Measurements from ENCODE around the gene GYG1.
A peak's percentile ranks its signal among the peaks of the same experiment; 100 is the strongest.

GYG1 gene

GRCh38 chr3:148991219-148992026 is at the start of gene GYG1:
Gene GYG1, plus strand, starts transcription at chr3:148991540. Its CDS starts 101 bp downstream, at chr3:148991641.
- DNase-seq (ENCODE audit: low spot score) = peak; percentile 47

- peak; percentile 83 for DNase-seq (ENCODE audit: low spot score)
These were observed 47.7 kb upstream of the GYG1 start for GRCh38 chr3:148943506-148944205.

- DNase-seq (ENCODE audit: low spot score) = no peak
These were observed 46.2 kb upstream of the GYG1 start for GRCh38 chr3:148945116-148945515.

- DNase-seq (ENCODE audit: low spot score) = no peak
These were observed 42.3 kb upstream of the GYG1 start for GRCh38 chr3:148948913-148949657.

GRCh38 chr3:148950806-148951205 is 40.5 kb upstream of the GYG1 start:
- DNase-seq (ENCODE audit: low spot score) = no peak

GRCh38 chr3:148951599-148952361 is 39.6 kb upstream of the GYG1 start:
- no peak for DNase-seq (ENCODE audit: low spot score)

- DNase-seq (ENCODE audit: low spot score) = no peak
These were observed 38.2 kb upstream of the GYG1 start for GRCh38 chr3:148953094-148953493.

GRCh38 chr3:148954981-148955380 is 36.4 kb upstream of the GYG1 start:
- DNase-seq (ENCODE audit: low spot score) = no peak

GRCh38 chr3:148955544-148956346 is 35.6 kb upstream of the GYG1 start:
- no peak for DNase-seq (ENCODE audit: low spot score)

GRCh38 chr3:148957586-148957985 is 33.8 kb upstream of the GYG1 start:
- no peak for DNase-seq (ENCODE audit: low spot score)

- DNase-seq (ENCODE audit: low spot score) = no peak
These were observed 32.6 kb upstream of the GYG1 start for GRCh38 chr3:148958696-148959095.

GRCh38 chr3:148962513-148962912 is 28.8 kb upstream of the GYG1 start:
- DNase-seq (ENCODE audit: low spot score) = no peak

GRCh38 chr3:148964809-148965208 is 26.5 kb upstream of the GYG1 start:
- DNase-seq (ENCODE audit: low spot score) = no peak

- no peak for DNase-seq (ENCODE audit: low spot score)
These were observed 23.0 kb upstream of the GYG1 start for GRCh38 chr3:148968321-148968720.

GRCh38 chr3:148970271-148970670 is 21.1 kb upstream of the GYG1 start:
- DNase-seq (ENCODE audit: low spot score) = no peak

- no peak for DNase-seq (ENCODE audit: low spot score)
These were observed 19.8 kb upstream of the GYG1 start for GRCh38 chr3:148971401-148972163.

GRCh38 chr3:148974726-148975125 is 16.6 kb upstream of the GYG1 start:
- no peak for DNase-seq (ENCODE audit: low spot score)

GRCh38 chr3:148975248-148975647 is 16.1 kb upstream of the GYG1 start:
- no peak for DNase-seq (ENCODE audit: low spot score)

- DNase-seq (ENCODE audit: low spot score) = no peak
These were observed 15.6 kb upstream of the GYG1 start for GRCh38 chr3:148975696-148976095.

- DNase-seq (ENCODE audit: low spot score) = no peak
These were observed 10.1 kb upstream of the GYG1 start for GRCh38 chr3:148981273-148981672.
